ENCODE results near the gene IPMK.

IPMK gene

DNA sequence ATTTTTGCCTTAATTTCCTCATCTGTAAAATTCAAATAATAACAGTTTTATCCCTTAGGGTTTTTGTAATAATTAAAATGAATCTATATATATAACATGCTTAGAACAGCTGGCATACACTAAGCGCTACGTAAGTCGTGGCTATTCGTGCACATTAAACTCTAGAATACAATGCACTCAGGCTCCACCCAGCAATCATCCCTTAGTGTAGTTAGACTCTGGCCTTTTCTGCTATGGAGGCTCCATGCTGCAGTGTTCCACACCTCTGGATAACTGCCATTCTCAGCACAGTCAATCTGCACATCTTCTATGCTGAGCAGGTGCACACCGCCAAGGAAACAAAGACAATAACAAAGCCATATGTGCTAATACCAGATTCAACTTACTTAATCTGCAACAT, 92.9 kb downstream of the IPMK start:
- no peaks in the 10 kb centered on the region for H3K27me3 ChIP-seq (ENCODE audit: control insufficient read depth in 3 of 3, insufficient read depth in 3 of 3, low read depth in 1 of 3, low read length in 3 of 3)
- no peak overlapping the region for H2AK5ac ChIP-seq (ENCODE audit: low read depth, low read length)
- no peak overlapping the region for H4K91ac ChIP-seq (ENCODE audit: low read depth, low read length, poor library complexity)
- no peaks in the 10 kb centered on the region for H3K9me3 ChIP-seq (replicated peaks in 1 of 2; ENCODE audit: control insufficient read depth in 2 of 2, insufficient read depth in 1 of 2, low read depth in 1 of 2, low read length in 2 of 2)
- H2BK15ac ChIP-seq (ENCODE audit: low read length), result no peak overlapping the region
- H3K36me3 ChIP-seq (replicated peaks in 1 of 2; ENCODE audit: control insufficient read depth in 2 of 2, insufficient read depth in 2 of 2, low read length in 2 of 2), result no peaks in the 10 kb centered on the region
- no peak for DNase-seq (ENCODE audit: low spot score)
- no peaks in the 10 kb centered on the region for H3K79me1 ChIP-seq (ENCODE audit: low read depth, low read length)
- H3K4me3 ChIP-seq (ENCODE audit: low read length in 2 of 2), result no peak overlapping the region
- no peak overlapping the region for H3K4me2 ChIP-seq (ENCODE audit: insufficient read depth, low read length, poor library complexity, severe bottlenecking)
- no CpG with 5 or more reads among the region's 5 CpGs for WGBS, 2 donors (ENCODE audit: extremely low coverage in 2 of 2, insufficient read length in 2 of 2, insufficient replicate concordance in 1 of 2)
- H3K14ac ChIP-seq (ENCODE audit: low read length), result no peak overlapping the region
- no peak overlapping the region for H3K4ac ChIP-seq (ENCODE audit: low read length)
- no peaks in the 10 kb centered on the region for H3K4me1 ChIP-seq (ENCODE audit: control insufficient read depth in 2 of 2, insufficient read depth in 1 of 2, low read depth in 1 of 2, low read length in 2 of 2)
- no peak overlapping the region for H3K9ac ChIP-seq (ENCODE audit: low read depth, low read length, poor library complexity)
- no peak overlapping the region for H2AFZ ChIP-seq (ENCODE audit: low read length)
- H4K8ac ChIP-seq (ENCODE audit: low read depth, low read length), result no peak overlapping the region
- no peak overlapping the region for H2BK5ac ChIP-seq (ENCODE audit: low read length)
- no peak overlapping the region for H3K23ac ChIP-seq (ENCODE audit: low read depth, low read length, poor library complexity)
- H3K18ac ChIP-seq (ENCODE audit: low read length), result no peak overlapping the region
- H3K27ac ChIP-seq (replicated peaks; ENCODE audit: low read length), result no peak overlapping the region
- H2BK12ac ChIP-seq (ENCODE audit: low read length), result no peak overlapping the region
- H2BK120ac ChIP-seq (ENCODE audit: low read depth, low read length), result no peak overlapping the region

DNA sequence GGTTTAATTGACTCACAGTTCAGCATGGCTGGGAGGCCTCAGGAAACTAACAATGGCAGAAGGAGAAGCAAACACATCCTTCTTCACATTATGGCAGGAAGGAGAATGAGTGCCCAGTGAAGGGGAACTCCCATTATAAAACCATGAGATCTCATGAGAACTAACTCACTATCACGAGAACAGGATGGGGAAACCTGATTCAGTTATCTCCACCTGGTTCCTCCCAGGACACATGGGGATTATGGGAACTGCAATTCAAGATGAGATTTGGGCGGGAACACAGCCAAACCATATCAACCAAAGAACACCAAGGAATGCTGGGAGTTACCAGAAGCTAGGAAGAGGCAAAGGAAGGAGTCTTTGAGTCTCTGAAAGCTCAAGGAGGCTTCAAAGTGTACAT, 94.3 kb downstream of the IPMK start:
- Histone ChIP-seq H3K23ac (ENCODE audit: low read depth, low read length, poor library complexity) (no peak overlapping the region), H2BK120ac (ENCODE audit: low read depth, low read length) (no peak overlapping the region), H2BK5ac (ENCODE audit: low read length) (no peak overlapping the region), H2AFZ (ENCODE audit: low read length) (no peak overlapping the region), H3K9me3 (replicated peaks in 1 of 2; ENCODE audit: control insufficient read depth in 2 of 2, insufficient read depth in 1 of 2, low read depth in 1 of 2, low read length in 2 of 2) (no peaks in the 10 kb centered on the region), H3K9ac (ENCODE audit: low read depth, low read length, poor library complexity) (no peak overlapping the region), H3K27ac (replicated peaks; ENCODE audit: low read length) (no peak overlapping the region), H2BK15ac (ENCODE audit: low read length) (no peak overlapping the region), H2AK5ac (ENCODE audit: low read depth, low read length) (no peak overlapping the region), H3K4me1 (ENCODE audit: control insufficient read depth in 2 of 2, insufficient read depth in 1 of 2, low read depth in 1 of 2, low read length in 2 of 2) (no peaks in the 10 kb centered on the region), H3K14ac (ENCODE audit: low read length) (no peak overlapping the region), H3K4me3 (ENCODE audit: low read length in 2 of 2) (no peak overlapping the region), H3K79me1 (ENCODE audit: low read depth, low read length) (no peaks in the 10 kb centered on the region), H3K4ac (ENCODE audit: low read length) (no peak overlapping the region), H3K27me3 (ENCODE audit: control insufficient read depth in 3 of 3, insufficient read depth in 3 of 3, low read depth in 1 of 3, low read length in 3 of 3) (no peaks in the 10 kb centered on the region), H2BK12ac (ENCODE audit: low read length) (no peak overlapping the region), H3K36me3 (replicated peaks in 1 of 2; ENCODE audit: control insufficient read depth in 2 of 2, insufficient read depth in 2 of 2, low read length in 2 of 2) (no peaks in the 10 kb centered on the region), H4K8ac (ENCODE audit: low read depth, low read length) (no peak overlapping the region), H3K18ac (ENCODE audit: low read length) (no peak overlapping the region), H4K91ac (ENCODE audit: low read depth, low read length, poor library complexity) (no peak overlapping the region), H3K4me2 (ENCODE audit: insufficient read depth, low read length, poor library complexity, severe bottlenecking) (no peak overlapping the region)
- no peak for DNase-seq (ENCODE audit: low spot score)
- WGBS, 2 donors (ENCODE audit: extremely low coverage in 2 of 2, insufficient read length in 2 of 2, insufficient replicate concordance in 1 of 2), result no CpG with 5 or more reads among the region's 2 CpGs

DNA sequence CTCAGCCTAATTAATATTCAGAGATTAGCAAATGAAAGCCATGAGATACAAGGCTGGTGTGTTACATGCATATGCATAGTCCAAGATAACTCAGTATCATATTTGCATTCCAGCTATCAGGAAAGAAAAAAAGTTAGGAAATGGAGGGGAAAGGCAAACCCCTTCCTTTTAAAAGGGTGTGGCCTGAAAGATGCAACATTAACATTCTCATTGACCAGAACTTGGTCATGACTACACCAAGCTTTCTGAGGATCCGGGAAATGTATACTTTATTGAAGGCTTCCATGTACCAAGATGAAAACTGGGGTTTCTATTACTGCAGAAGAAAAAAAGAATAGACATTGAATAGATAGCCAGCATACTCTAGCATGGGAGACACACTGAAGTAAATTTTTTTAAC, 96.5 kb downstream of the IPMK start:
- no CpG with 5 or more reads among the region's 1 CpG for WGBS, 2 donors (ENCODE audit: extremely low coverage in 2 of 2, insufficient read length in 2 of 2, insufficient replicate concordance in 1 of 2)

DNA sequence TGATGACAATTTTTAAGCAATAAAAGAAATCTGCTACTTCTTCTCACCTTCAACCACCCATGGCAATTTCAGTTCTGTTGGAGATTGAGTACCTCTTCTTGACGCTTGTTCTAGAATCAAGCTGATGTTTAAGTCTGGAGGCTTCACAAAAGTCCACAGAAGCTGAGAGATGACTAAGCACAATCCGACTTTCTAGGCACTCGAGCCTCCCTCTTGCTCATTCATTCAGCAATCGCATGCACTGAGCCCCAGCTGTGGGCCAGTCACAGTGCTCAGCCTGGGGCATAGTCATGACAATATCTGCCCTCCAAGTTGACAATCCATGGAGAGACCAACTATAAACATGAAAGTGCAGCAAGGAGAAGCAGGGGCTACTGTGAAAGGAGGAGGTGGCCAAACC, 103.2 kb downstream of the IPMK start:
- H2BK12ac ChIP-seq (ENCODE audit: low read length), result no peak overlapping the region
- peak overlapping the region; percentile 51 for H3K9ac ChIP-seq (ENCODE audit: low read depth, low read length, poor library complexity)

More for the DNA sequence above, 96.5 kb downstream of the IPMK start:
- no peak overlapping the region for H3K4me2 ChIP-seq (ENCODE audit: insufficient read depth, low read length, poor library complexity, severe bottlenecking)
- no peak overlapping the region for H2AK5ac ChIP-seq (ENCODE audit: low read depth, low read length)
- no peak overlapping the region for H2BK12ac ChIP-seq (ENCODE audit: low read length)
- no peak overlapping the region for H3K27ac ChIP-seq (replicated peaks; ENCODE audit: low read length)
- H3K79me1 ChIP-seq (ENCODE audit: low read depth, low read length), result no peaks in the 10 kb centered on the region
- H3K9me3 ChIP-seq (replicated peaks in 1 of 2; ENCODE audit: control insufficient read depth in 2 of 2, insufficient read depth in 1 of 2, low read depth in 1 of 2, low read length in 2 of 2), result no peaks in the 10 kb centered on the region
- no peak overlapping the region for H3K18ac ChIP-seq (ENCODE audit: low read length)
- no peak overlapping the region for H3K9ac ChIP-seq (ENCODE audit: low read depth, low read length, poor library complexity)
- H3K4ac ChIP-seq (ENCODE audit: low read length), result no peak overlapping the region
- no peak overlapping the region for H2BK5ac ChIP-seq (ENCODE audit: low read length)
- no peak overlapping the region for H4K8ac ChIP-seq (ENCODE audit: low read depth, low read length)
- H3K36me3 ChIP-seq (replicated peaks in 1 of 2; ENCODE audit: control insufficient read depth in 2 of 2, insufficient read depth in 2 of 2, low read length in 2 of 2), result no peaks in the 10 kb centered on the region
- no peak for DNase-seq (ENCODE audit: low spot score)
- no peaks in the 10 kb centered on the region for H3K27me3 ChIP-seq (ENCODE audit: control insufficient read depth in 3 of 3, insufficient read depth in 3 of 3, low read depth in 1 of 3, low read length in 3 of 3)
- no peak overlapping the region for H4K91ac ChIP-seq (ENCODE audit: low read depth, low read length, poor library complexity)
- H3K14ac ChIP-seq (ENCODE audit: low read length), result no peak overlapping the region
- no peak overlapping the region for H3K4me3 ChIP-seq (ENCODE audit: low read length in 2 of 2)
- no peak overlapping the region for H3K23ac ChIP-seq (ENCODE audit: low read depth, low read length, poor library complexity)
- H3K4me1 ChIP-seq (ENCODE audit: control insufficient read depth in 2 of 2, insufficient read depth in 1 of 2, low read depth in 1 of 2, low read length in 2 of 2), result no peaks in the 10 kb centered on the region
- H2AFZ ChIP-seq (ENCODE audit: low read length), result no peak overlapping the region
- H2BK120ac ChIP-seq (ENCODE audit: low read depth, low read length), result no peak overlapping the region
- H2BK15ac ChIP-seq (ENCODE audit: low read length), result no peak overlapping the region

More for the DNA sequence above, 103.2 kb downstream of the IPMK start:
- Histone ChIP-seq H2AFZ (ENCODE audit: low read length) (no peak overlapping the region), H3K4me2 (ENCODE audit: insufficient read depth, low read length, poor library complexity, severe bottlenecking) (no peak overlapping the region), H2BK5ac (ENCODE audit: low read length) (no peak overlapping the region), H3K23ac (ENCODE audit: low read depth, low read length, poor library complexity) (no peak overlapping the region), H2BK120ac (ENCODE audit: low read depth, low read length) (no peak overlapping the region), H2AK5ac (ENCODE audit: low read depth, low read length) (no peak overlapping the region), H3K36me3 (replicated peaks in 1 of 2; ENCODE audit: control insufficient read depth in 2 of 2, insufficient read depth in 2 of 2, low read length in 2 of 2) (no peaks in the 10 kb centered on the region), H3K79me1 (ENCODE audit: low read depth, low read length) (no peaks in the 10 kb centered on the region), H4K8ac (ENCODE audit: low read depth, low read length) (no peak overlapping the region), H3K27me3 (ENCODE audit: control insufficient read depth in 3 of 3, insufficient read depth in 3 of 3, low read depth in 1 of 3, low read length in 3 of 3) (no peaks in the 10 kb centered on the region), H3K4me3 (ENCODE audit: low read length in 2 of 2) (no peak overlapping the region), H3K18ac (ENCODE audit: low read length) (no peak overlapping the region), H3K9me3 (replicated peaks in 1 of 2; ENCODE audit: control insufficient read depth in 2 of 2, insufficient read depth in 1 of 2, low read depth in 1 of 2, low read length in 2 of 2) (no peaks in the 10 kb centered on the region), H2BK15ac (ENCODE audit: low read length) (no peak overlapping the region), H3K4ac (ENCODE audit: low read length) (no peak overlapping the region), H3K27ac (replicated peaks; ENCODE audit: low read length) (no peak overlapping the region), H4K91ac (ENCODE audit: low read depth, low read length, poor library complexity) (no peak overlapping the region), H3K4me1 (ENCODE audit: control insufficient read depth in 2 of 2, insufficient read depth in 1 of 2, low read depth in 1 of 2, low read length in 2 of 2) (no peaks in the 10 kb centered on the region), H3K14ac (ENCODE audit: low read length) (no peak overlapping the region)
- WGBS, 2 donors (ENCODE audit: extremely low coverage in 2 of 2, insufficient read length in 2 of 2, insufficient replicate concordance in 1 of 2), result no CpG with 5 or more reads among the region's 4 CpGs
- DNase-seq (ENCODE audit: low spot score), result no peak
